ENCODE results near the gene RAPGEF1.

DNA sequence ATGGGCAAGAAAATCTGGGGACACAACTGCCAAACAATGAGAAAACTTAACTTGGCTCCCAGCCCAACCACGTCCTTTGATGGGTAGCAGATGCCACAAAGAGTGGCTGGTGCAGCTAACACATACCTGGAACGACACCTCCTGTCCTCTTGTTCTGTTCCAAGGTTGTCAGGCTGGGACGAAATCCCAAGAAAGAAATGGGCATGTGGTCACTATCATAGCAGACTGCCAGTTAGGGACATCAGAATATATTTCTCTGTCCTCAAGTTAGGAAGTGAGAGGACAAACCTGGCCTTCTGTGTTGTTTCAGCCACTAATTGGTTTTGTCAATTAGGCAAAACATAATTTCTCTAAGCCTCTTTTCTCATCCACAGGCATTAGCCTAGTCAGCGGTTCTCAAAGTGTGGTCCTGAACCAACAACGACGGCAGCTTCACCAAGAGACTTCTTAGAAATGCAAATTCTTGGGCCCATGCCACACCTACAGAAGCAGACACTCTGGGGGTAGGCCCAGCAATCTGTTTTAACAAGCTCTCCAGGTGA, 63.4 kb downstream of the RAPGEF1 start:
- TF ChIP-seq, protein P1, sequence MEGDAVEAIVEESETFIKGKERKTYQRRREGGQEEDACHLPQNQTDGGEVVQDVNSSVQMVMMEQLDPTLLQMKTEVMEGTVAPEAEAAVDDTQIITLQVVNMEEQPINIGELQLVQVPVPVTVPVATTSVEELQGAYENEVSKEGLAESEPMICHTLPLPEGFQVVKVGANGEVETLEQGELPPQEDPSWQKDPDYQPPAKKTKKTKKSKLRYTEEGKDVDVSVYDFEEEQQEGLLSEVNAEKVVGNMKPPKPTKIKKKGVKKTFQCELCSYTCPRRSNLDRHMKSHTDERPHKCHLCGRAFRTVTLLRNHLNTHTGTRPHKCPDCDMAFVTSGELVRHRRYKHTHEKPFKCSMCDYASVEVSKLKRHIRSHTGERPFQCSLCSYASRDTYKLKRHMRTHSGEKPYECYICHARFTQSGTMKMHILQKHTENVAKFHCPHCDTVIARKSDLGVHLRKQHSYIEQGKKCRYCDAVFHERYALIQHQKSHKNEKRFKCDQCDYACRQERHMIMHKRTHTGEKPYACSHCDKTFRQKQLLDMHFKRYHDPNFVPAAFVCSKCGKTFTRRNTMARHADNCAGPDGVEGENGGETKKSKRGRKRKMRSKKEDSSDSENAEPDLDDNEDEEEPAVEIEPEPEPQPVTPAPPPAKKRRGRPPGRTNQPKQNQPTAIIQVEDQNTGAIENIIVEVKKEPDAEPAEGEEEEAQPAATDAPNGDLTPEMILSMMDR (IDR thresholded peaks at IDR 0.05) = no peak
- TF ChIP-seq ZFX (IDR thresholded peaks at IDR 0.05; ENCODE audit: borderline replicate concordance) = no peak

Measured in 22Rv1 (cell line).